ENCODE data around the gene MKRN2.

Gene MKRN2

GRCh38 chr3:12578742-12579141 is 21.9 kb downstream of the MKRN2 start:
- TF ChIP-seq CTCF (IDR thresholded peaks at IDR 0.05; ENCODE audit: control insufficient read depth, extremely low read depth, insufficient read depth), result peak; percentile 19; the same call in 1 of the 2 replicates
- H3K4me3 ChIP-seq (ENCODE audit: low read depth, low read length), result no peak overlapping the region
- DNase-seq (ENCODE audit: low read depth), result no peak

- no peak for DNase-seq (ENCODE audit: low read depth)
- no peak overlapping the region for H3K4me3 ChIP-seq (ENCODE audit: low read depth, low read length)
- no peak for TF ChIP-seq CTCF (IDR thresholded peaks at IDR 0.05; ENCODE audit: control insufficient read depth, extremely low read depth, insufficient read depth)
Measured at GRCh38 chr3:12579456-12579855, 22.6 kb downstream of the MKRN2 start.

GRCh38 chr3:12579905-12580304 is 23.0 kb downstream of the MKRN2 start:
- TF ChIP-seq CTCF (IDR thresholded peaks at IDR 0.05; ENCODE audit: control insufficient read depth, extremely low read depth, insufficient read depth), result no peak
- H3K4me3 ChIP-seq (ENCODE audit: low read depth, low read length), result no peak overlapping the region

GRCh38 chr3:12582730-12583129 is 25.8 kb downstream of the MKRN2 start:
- no peak overlapping the region for H3K4me3 ChIP-seq (ENCODE audit: low read depth, low read length)
- no peak for TF ChIP-seq CTCF (IDR thresholded peaks at IDR 0.05; ENCODE audit: control insufficient read depth, extremely low read depth, insufficient read depth)
- DNase-seq (ENCODE audit: low read depth), result no peak

More at GRCh38 chr3:12579905-12580304, 23.0 kb downstream of the MKRN2 start:
- no peak for DNase-seq (ENCODE audit: low read depth)

- no peak for DNase-seq (ENCODE audit: low read depth)
- TF ChIP-seq CTCF (IDR thresholded peaks at IDR 0.05; ENCODE audit: control insufficient read depth, extremely low read depth, insufficient read depth), result no peak
Measured at GRCh38 chr3:12583280-12583679, 26.4 kb downstream of the MKRN2 start.

GRCh38 chr3:12584083-12584482 is 27.2 kb downstream of the MKRN2 start:
- no peak for TF ChIP-seq CTCF (IDR thresholded peaks at IDR 0.05; ENCODE audit: control insufficient read depth, extremely low read depth, insufficient read depth)
- no peak for DNase-seq (ENCODE audit: low read depth)
- no peak overlapping the region for H3K4me3 ChIP-seq (ENCODE audit: low read depth, low read length)

More at GRCh38 chr3:12583280-12583679, 26.4 kb downstream of the MKRN2 start:
- H3K4me3 ChIP-seq (ENCODE audit: low read depth, low read length), result no peak overlapping the region

- no peak overlapping the region for H3K4me3 ChIP-seq (ENCODE audit: low read depth, low read length)
- TF ChIP-seq CTCF (IDR thresholded peaks at IDR 0.05; ENCODE audit: control insufficient read depth, extremely low read depth, insufficient read depth), result no peak
- DNase-seq (ENCODE audit: low read depth), result no peak
Measured at GRCh38 chr3:12585181-12585580, 28.3 kb downstream of the MKRN2 start.
